HFF-Myc (cell line): ENCODE measurements around the gene NHLRC4.

Source experiments
- DNase-seq: peaks from one replicate; pipeline ENCODE4 v3.0.0-alpha.2; 2011; ENCODE audit warnings: low read depth; ENCODE audit errors: extremely low read depth
- H3K4me3 ChIP-seq: replicated peaks from 2 replicates; pipeline ENCODE4 v1.5.1; 2011; ENCODE audit warnings: low read depth, mild to moderate bottlenecking, control low read depth, low read length
- CTCF ChIP-seq: IDR thresholded peaks from 2 replicates; pipeline ENCODE4 v1.5.1; 2012; ENCODE audit warnings: mild to moderate bottlenecking, low read depth, low read length, control low read depth; ENCODE audit errors: missing control alignments

NHLRC4 gene

GRCh38 chr16:609984-610383 lies 43.2 kb downstream of the NHLRC4 start:
- no peak for DNase-seq
- no peak overlapping the region for H3K4me3 ChIP-seq
- TF ChIP-seq CTCF, result no peak

DNA sequence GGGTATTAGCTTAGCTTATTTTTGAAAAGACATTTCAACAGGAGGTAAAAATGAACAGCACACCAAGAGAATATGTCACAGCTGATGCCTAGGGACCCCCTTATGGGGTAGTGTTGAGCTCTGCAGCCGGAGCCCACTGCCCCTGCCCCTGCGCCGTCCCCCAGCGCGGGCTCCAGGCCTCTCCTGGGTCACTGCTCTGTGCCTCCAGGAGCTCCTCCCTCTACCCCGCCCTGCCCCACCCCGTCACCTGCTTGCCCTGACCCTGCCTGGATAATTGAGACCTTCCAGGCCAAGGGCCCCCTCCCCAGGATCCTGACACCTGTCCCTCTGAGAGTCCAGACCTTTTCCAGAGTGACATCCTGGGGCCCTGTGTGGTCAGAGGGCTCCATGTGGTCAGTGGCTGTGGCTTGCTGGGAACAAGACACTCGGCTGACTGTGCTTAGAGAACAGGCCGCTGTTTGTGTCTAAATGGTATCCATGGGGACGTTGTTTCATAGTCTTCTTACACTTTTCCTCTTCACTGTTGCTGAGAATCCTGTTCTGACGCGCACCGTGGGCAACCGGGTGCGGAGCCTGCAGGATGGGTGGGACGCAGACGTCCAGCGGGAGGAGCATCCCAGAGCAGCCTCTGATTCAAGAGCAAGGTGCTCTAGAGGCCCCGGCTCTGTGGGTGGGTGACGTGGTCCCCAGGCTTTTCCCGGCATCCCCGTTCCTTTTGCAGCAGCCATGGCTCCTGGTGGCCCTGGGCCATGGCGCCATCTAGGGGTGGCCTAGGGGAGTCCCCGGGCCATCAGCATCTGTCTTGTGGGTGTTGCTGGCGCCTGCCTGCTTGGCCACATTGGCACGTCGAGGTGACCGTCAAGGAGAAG lies 43.9 kb downstream of the NHLRC4 start:
- TF ChIP-seq CTCF, result peak; percentile 43
- no peak for DNase-seq
- H3K4me3 ChIP-seq, result no peak overlapping the region

GRCh38 chr16:615122-615521 lies 48.3 kb downstream of the NHLRC4 start:
- no peak for TF ChIP-seq CTCF
- H3K4me3 ChIP-seq, result no peak overlapping the region
- DNase-seq, result no peak

- DNase-seq, result no peak
- H3K4me3 ChIP-seq, result no peak overlapping the region
- TF ChIP-seq CTCF, result no peak
Observed at GRCh38 chr16:616733-617586, 50.2 kb downstream of the NHLRC4 start.

DNA sequence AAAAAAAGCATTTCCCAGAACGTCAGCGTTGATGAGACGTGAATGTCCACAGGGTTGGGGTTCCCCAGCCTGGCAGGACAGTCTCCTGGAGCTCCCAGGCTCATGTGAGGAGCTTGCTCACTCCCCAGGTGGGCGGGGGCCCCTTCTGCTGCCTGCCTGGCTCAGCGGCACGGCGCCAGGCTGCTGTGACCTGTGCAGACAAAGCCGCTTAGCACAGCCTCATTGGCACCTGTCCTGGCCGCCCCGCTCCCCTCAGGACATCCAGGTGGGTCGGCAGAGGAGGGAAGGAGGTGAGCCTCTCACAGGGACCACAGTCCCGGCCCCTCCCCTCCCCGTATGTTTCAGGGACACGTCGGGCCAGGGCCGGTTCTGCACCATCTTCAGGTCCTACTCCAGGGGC lies 51.0 kb downstream of the NHLRC4 start:
- DNase-seq, result no peak
- H3K4me3 ChIP-seq, result no peak overlapping the region
- TF ChIP-seq CTCF, result no peak
